MM.1S (cell line): ENCODE measurements around the gene CCDC93.
A peak's percentile ranks its signal among the peaks of the same experiment; 100 is the strongest.

Experiments used
- DNase-seq: peaks from one replicate; pipeline ENCODE4 v3.0.0-alpha.2; 2015
- H2AFZ ChIP-seq: fragments of 300-600 bp; sonication (generic); 2 replicates; pipeline ENCODE4 v1.6.0; 2016; ENCODE audit warnings: antibody characterized with exemption, low read length
- H3F3A ChIP-seq: fragments of 300-600 bp; sonication (generic); 2 replicates; pipeline ENCODE4 v1.6.1; 2016; ENCODE audit warnings: mild to moderate bottlenecking, antibody characterized with exemption, low read length, moderate library complexity, mixed read lengths; ENCODE audit not compliant: insufficient read depth
- H3K27ac ChIP-seq: fragments of 300-600 bp; sonication (generic); 2 replicates; pipeline ENCODE4 v1.5.1; 2016; ENCODE audit warnings: mild to moderate bottlenecking, low read length
- H3K27me3 ChIP-seq: fragments of 300-600 bp; sonication (generic); replicated peaks from 2 replicates; pipeline ENCODE4 v1.6.0; 2016; ENCODE audit warnings: low read length; ENCODE audit not compliant: insufficient read depth
- H3K36me3 ChIP-seq: fragments of 300-600 bp; sonication (generic); replicated peaks from 2 replicates; pipeline ENCODE4 v1.6.1; 2016; ENCODE audit warnings: mild to moderate bottlenecking, low read length, mixed read lengths; ENCODE audit not compliant: insufficient read depth
- H3K4me1 ChIP-seq: fragments of 300-600 bp; sonication (generic); 2 replicates; pipeline ENCODE4 v1.6.1; 2016; ENCODE audit warnings: low read length, mixed read lengths
- H3K4me2 ChIP-seq: fragments of 300-600 bp; sonication (generic); 2 replicates; pipeline ENCODE4 v1.6.0; 2016; ENCODE audit warnings: low read depth, low read length
- H3K4me3 ChIP-seq: fragments of 300-600 bp; sonication (generic); 2 replicates; pipeline ENCODE4 v1.5.1; 2016; ENCODE audit warnings: low read length, mixed read lengths
- H3K79me2 ChIP-seq: fragments of 300-600 bp; sonication (generic); 2 replicates; pipeline ENCODE4 v1.6.1; 2016; ENCODE audit warnings: mixed run types, low read length, mixed read lengths
- H3K9ac ChIP-seq: fragments of 300-600 bp; sonication (generic); 2 replicates; pipeline ENCODE4 v1.6.1; 2016; ENCODE audit warnings: low read length, mixed read lengths
- H3K9me2 ChIP-seq: fragments of 300-600 bp; sonication (generic); replicated peaks from 2 replicates; pipeline ENCODE4 v1.6.1; 2016; ENCODE audit warnings: mild to moderate bottlenecking, low read length, mixed read lengths; ENCODE audit not compliant: insufficient read depth
- H3K9me3 ChIP-seq: fragments of 300-600 bp; sonication (generic); replicated peaks from 2 replicates; pipeline ENCODE4 v1.6.1; 2016; ENCODE audit warnings: mild to moderate bottlenecking, low read length, mixed read lengths; ENCODE audit not compliant: insufficient read depth
- H4K20me1 ChIP-seq: fragments of 300-600 bp; sonication (generic); 2 replicates; pipeline ENCODE4 v1.6.1; 2016; ENCODE audit warnings: mild to moderate bottlenecking, low read length, moderate library complexity, mixed read lengths; ENCODE audit not compliant: insufficient read depth
- EZH2 ChIP-seq: fragments of 300-600 bp; sonication (generic); optimal IDR thresholded peaks from 2 replicates; pipeline ENCODE3; 2017; ENCODE audit warnings: low read depth, mild to moderate bottlenecking, antibody characterized with exemption, low read length, mixed read lengths
- EZH2phosphoT487 ChIP-seq: fragments of 300-600 bp; sonication (generic); IDR thresholded peaks from 2 replicates; pipeline ENCODE4 v1.6.1; 2018; ENCODE audit warnings: antibody characterized with exemption, low read length
- TF ChIP-seq, protein P1 (sequence below): fragments of 300-600 bp; sonication (generic); IDR thresholded peaks from 2 replicates; pipeline ENCODE4 v1.5.1; 2016; ENCODE audit warnings: antibody characterized with exemption, low read length, mixed read lengths

The CCDC93 gene

DNA sequence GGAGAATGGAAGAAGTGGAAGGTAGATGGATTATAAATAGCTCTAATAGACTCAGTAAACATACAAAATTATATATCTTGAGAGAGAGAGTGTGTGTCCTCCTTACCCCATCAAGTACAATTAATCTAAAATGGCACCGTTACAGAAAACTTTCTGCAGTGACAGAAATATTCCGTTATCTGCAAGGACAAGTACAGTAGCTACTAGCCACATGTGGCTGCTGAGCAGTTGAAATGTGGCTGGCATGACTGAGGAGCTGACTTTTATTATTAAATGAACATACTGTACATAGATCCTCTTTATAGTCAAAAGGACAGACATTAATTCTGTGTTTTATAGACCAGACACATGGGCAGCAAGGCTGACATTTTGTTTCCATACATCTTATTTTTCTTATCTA, 7.0 kb downstream of the CCDC93 start:
- Histone ChIP-seq H3K4me3 (no peak overlapping the region), H3K36me3 (peaks cover 16% of the 10 kb centered on the region), H3K79me2 (peaks cover 88% of the 10 kb centered on the region), H3K9me2 (no peaks in the 10 kb centered on the region), H3K9me3 (no peaks in the 10 kb centered on the region), H3K27ac (peak overlapping the region; percentile 86), H3K9ac (peak overlapping the region; percentile 39; the same call in 1 of the 2 replicates), H3F3A (peaks cover 17% of the 10 kb centered on the region), H3K4me1 (peaks cover 37% of the 10 kb centered on the region), H4K20me1 (peaks cover 10% of the 10 kb centered on the region), H2AFZ (no peak overlapping the region), H3K4me2 (peak overlapping the region; percentile 48; the same call in 1 of the 2 replicates), H3K27me3 (no peaks in the 10 kb centered on the region)
- no peak for DNase-seq
- TF ChIP-seq EZH2: no peak
- no peak for TF ChIP-seq EZH2phosphoT487
- TF ChIP-seq, protein P1, sequence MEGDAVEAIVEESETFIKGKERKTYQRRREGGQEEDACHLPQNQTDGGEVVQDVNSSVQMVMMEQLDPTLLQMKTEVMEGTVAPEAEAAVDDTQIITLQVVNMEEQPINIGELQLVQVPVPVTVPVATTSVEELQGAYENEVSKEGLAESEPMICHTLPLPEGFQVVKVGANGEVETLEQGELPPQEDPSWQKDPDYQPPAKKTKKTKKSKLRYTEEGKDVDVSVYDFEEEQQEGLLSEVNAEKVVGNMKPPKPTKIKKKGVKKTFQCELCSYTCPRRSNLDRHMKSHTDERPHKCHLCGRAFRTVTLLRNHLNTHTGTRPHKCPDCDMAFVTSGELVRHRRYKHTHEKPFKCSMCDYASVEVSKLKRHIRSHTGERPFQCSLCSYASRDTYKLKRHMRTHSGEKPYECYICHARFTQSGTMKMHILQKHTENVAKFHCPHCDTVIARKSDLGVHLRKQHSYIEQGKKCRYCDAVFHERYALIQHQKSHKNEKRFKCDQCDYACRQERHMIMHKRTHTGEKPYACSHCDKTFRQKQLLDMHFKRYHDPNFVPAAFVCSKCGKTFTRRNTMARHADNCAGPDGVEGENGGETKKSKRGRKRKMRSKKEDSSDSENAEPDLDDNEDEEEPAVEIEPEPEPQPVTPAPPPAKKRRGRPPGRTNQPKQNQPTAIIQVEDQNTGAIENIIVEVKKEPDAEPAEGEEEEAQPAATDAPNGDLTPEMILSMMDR: no peak

DNA sequence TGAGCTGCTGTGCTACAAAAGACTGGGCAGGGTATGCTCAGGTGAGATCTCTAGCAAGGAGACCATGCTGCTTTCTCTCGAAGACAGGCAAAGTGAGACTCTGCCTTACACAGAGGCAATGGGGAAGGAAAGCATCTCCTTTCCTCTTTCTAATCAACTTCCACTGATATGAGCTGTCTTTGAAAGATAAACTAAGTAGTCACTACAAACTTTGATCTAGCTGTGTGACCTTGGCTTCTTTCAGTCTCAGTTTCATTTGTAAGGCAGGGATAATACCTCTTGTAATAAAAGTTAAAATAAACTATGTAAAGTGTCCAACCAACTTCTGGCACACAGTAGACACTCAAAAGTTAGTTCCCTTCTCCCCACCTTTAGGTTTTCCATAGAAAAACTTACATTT, 7.5 kb downstream of the CCDC93 start:
- H3K79me2 ChIP-seq: peaks cover 87% of the 10 kb centered on the region
- TF ChIP-seq, protein P1: no peak
- no peak for TF ChIP-seq EZH2phosphoT487
- no peak for TF ChIP-seq EZH2
- H3F3A ChIP-seq: peaks cover 17% of the 10 kb centered on the region
- DNase-seq: peak; percentile 63
- peaks cover 32% of the 10 kb centered on the region for H3K4me1 ChIP-seq
- H3K27ac ChIP-seq: peak overlapping the region; percentile 86
- H3K9me3 ChIP-seq: no peaks in the 10 kb centered on the region
- H4K20me1 ChIP-seq: peaks cover 5% of the 10 kb centered on the region; the same call in 1 of the 2 replicates
- H3K36me3 ChIP-seq: peaks cover 21% of the 10 kb centered on the region
- peak overlapping the region; percentile 48 for H3K4me2 ChIP-seq
- no peaks in the 10 kb centered on the region for H3K27me3 ChIP-seq
- H3K4me3 ChIP-seq: no peak overlapping the region
- H3K9ac ChIP-seq: peak overlapping the region; percentile 39
- H3K9me2 ChIP-seq: no peaks in the 10 kb centered on the region
- H2AFZ ChIP-seq: no peak overlapping the region

DNA sequence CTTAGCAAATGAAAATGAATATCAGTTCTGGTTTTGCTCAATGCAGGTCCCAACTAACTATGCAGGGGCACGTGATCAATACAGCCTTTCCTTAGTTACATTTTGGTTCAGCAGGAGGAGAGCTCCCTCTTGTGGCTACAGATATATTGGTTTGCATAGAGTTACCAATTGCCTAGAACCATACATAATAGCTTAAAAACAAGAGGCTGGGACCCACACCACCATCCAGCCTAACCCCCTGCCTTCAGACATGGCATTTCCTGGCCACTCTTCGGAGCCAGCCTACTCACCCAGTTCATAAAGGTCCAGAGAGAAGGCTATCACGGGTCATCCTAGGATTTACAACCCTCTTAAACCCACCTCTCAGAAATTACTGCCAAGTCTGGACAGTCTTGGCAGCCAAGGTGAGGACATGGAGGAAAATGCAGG, 10.5 kb downstream of the CCDC93 start:
- Histone ChIP-seq H3F3A (peaks cover 17% of the 10 kb centered on the region), H3K9me3 (no peaks in the 10 kb centered on the region), H3K9me2 (no peaks in the 10 kb centered on the region), H3K36me3 (peaks cover 19% of the 10 kb centered on the region), H3K4me3 (no peak overlapping the region), H3K4me1 (peaks cover 21% of the 10 kb centered on the region), H3K9ac (no peak overlapping the region), H3K27ac (0 out of 2 replicates have a peak overlapping the region, but pooled peaks have one; percentile 7), H3K4me2 (no peak overlapping the region), H3K79me2 (peaks cover 77% of the 10 kb centered on the region), H4K20me1 (no peaks in the 10 kb centered on the region), H2AFZ (no peak overlapping the region), H3K27me3 (no peaks in the 10 kb centered on the region)
- DNase-seq: peak; percentile 82
- TF ChIP-seq, protein P1: peak; percentile 89
- TF ChIP-seq EZH2 (no peak), EZH2phosphoT487 (no peak)
